Hematopoietic multipotent progenitor cell treated with erythropoietin and hydrocortisone succinate and interleukin-3 and kit ligand, for 17 days (in vitro differentiated cells): ENCODE results near the gene BTF3.
A peak's percentile ranks its signal among the peaks of the same experiment; 100 is the strongest.
"Not testable (repeated sequence)": the region's sequence is repeated elsewhere in the genome, so short reads cannot be mapped to it uniquely, and the experiment has no call there.

ENCODE experiments used
- DNase-seq: peaks from one replicate; pipeline ENCODE4 v3.0.0-alpha.2; 2015; ENCODE audit warnings: low spot score

Gene BTF3

DNA sequence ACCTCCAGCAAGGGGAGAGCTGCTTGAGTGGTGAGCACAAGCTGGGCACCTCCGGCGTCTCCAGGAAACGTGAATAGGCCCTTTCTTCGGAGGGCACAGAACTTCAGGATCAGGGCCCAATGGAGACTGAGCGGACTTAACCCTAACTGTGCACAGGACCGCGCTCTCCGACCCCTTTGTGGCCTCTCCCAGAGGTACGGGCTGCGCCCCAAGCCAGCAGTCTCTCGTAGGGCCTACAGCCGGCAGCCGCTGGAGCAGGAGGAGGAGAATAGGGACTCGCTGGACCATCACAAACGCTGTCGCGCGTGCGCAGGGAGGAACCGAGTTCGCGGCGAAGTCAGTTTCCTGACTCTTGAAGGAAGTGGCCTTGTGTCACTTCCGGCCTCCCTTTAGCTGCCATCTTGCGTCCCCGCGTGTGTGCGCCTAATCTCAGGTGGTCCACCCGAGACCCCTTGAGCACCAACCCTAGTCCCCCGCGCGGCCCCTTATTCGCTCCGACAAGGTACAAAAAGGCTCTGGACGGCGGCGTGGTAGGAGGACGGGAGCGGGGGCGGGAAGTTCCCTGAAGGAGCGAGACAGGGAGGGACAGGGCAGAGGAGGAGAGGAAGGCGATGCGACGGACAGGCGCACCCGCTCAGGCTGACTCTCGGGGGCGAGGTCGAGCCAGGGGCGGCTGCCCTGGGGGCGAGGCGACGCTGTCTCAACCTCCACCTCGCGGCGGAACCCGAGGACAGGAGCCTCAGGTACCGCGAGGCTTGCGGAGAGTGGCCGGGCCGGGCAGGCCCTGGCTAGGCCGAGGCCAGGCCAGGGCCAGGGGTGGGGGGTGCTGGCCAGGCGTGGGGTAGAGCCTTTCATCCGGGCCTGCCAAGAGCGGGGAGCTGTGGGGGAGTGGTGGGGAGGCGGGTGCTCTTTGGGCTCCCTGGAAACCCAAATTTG, at the start of gene BTF3:
Gene BTF3, plus strand, starts transcription at position 386 of the 936 bp plus-strand sequence. Its CDS starts 226 bp downstream, at position 612.
- DNase-seq = peak; percentile 95

DNA sequence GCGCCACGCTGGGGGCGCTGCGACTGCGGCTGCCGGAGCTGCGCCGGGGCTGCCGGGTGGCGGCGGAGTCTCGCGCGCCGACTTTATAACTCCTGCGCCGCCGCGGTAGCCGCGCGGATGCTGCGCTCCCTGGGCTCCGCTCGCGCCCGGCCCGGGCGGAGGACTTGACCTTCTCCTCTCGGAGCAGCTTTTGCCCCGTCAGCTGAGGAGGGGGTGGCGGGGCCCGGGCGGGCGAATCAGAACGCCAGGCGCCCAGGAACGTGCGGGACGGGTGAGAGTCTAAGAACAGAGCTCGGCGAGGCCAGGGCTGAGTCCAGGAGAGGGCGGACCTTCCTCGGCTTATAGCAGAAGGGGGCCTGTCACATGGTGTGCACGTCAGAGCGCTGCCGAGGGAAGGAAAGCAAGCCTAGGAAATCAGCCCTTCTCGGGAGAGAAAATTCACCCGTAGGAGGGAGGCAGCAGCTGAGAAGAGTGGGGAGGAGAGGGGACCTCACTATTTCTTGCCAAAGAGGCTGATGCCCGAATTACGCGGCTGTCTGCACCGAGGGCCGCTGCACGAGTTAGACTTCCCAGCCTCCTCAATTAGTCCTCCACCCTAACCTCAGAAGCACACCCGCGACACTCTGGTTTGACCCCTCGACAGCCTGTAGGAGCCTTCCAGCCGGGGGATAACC, 49.6 kb upstream of the BTF3 start, which contains the start of gene FOXD1:
Gene FOXD1, minus strand, starts transcription at position 315 of the 674 bp plus-strand sequence. CDS start 415 bp downstream, outside the sequence.
- no peak for DNase-seq

DNA sequence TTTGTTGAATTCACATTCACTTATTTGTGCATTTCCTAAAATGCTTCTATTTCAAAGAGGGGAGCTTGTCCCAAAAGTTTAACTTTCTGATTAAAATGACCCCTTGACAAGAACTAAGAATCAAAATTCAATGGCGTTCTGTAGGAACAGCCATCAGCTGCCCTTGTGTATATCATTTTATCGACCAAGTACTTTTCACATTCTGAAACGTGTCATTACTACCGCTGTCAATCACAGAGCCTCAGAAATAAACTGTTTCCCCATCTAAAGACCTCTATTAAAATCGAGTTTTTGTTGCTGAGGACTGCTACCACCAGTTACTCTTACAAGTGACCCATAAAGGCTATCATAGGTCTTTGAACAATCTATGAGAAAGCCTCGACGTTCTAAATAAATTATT, 48.1 kb upstream of the BTF3 start:
- no peak for DNase-seq

DNA sequence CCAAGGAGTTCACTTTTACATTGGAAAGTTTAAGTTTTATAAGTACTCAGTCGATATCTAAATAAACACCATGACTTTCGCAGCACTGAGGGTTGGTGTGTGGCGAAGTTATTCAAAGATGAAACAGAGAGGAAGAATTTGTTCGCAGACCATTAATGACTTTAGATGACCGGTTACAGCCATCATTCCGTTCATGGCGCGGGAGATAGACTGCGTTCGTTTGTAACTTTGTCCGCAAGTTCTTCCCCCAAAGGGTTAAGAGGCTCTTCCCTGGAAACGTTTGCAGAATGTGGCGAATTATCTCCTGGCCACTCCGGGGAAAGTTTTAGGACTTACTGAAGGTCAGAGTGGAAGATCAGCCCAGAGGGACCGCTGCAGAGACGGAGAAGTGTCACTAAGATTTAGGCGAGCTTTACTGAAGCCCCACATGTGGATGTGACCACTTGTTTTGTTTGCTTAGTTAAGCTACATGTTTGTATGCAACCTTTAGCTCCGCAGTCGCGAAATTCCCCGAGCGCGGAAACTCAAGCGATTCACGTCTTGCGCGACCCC, 47.5 kb upstream of the BTF3 start:
- no peak for DNase-seq

DNA sequence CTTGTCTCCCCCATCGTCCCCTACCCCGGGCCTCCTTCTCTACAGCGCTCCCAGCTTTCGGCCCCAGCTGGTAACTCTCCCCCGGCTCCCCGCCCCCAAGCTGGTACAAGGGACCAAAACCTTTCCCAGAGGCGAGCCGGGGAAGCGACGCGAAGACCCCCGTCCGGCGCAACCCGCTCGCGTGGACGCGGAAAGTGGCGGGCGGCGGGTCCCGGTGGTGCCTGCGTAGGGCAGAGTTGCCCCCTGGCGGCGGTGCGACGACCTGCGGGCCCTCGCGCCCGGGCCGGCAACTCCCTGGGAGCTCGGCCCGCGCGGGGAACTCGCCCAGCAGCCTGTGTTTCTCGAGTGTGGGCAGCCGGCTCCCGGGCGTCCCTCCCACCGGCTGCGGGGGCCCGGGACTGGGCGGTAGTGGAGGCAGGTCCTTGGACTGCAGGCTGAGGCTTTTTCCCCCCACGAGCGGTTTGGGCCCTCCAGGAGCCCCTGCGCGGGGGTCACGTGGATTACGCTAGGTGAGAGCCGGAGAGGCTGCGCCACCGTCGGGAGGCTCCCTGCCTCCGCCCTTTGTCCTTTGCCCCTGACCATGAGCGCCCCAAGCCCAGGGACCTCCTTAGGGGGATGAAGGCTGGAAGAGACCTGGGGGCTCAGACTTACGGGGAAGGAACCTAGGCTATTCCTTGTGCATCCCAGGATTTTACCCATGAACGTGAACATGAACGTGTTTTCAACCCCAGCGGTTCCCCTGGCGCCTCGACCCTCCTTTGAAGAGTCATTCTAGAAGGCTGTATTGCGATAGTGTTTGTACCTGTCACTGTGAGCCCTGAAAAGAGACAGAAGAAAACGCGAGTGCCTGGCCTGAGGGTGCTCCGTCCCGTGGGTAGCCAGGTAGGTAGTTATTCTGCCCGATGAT, 46.8 kb upstream of the BTF3 start:
- peak; percentile 20 for DNase-seq

DNA sequence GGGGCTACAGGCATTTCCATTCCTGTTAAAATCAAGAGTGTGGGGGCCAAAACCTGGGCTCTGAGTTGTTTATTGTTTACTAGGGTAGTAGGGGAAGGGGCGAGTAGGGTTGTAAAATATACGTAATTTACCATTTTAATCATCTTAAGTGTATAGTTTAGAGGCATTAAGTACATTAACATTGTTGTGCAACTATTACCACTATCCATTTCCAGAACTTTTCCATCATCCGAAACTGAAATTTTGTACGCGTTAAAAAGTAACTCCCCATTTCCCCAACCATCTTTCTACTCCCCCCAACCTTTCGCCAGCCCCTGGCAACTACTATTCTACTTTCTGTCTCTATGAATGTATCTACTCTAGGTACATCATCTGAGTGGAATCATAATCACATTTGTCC, 46.0 kb upstream of the BTF3 start:
- no peak for DNase-seq

DNA sequence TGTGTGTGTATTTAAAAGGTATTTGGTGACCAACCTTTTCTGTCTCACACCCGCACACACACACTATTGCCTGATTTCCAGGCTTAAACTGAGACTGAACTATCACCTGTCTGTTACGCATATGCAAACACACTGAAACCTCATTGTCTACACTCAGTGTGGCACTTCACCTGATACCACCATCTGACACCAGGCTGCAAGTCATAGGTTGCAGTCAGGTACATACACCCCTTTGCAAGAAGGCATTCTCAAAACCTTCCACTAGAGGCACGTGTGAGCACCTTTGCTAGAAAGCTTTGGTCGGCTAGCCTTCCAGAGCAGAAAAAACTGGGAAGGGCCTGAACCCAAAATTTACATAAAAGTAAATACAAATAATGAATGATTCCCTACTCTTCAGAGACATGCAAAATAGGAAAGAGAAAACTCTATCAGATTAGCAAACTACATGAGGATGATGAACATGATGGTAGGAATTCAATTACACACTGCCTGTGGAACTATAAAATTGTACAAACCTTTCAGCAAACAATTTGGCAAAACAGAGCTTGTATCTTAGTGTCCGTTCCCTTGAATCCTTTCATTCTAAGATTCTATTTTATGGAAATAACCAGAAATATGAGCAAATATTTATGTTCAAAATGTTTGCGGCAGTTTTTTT, 43.7 kb upstream of the BTF3 start:
- peak; percentile 41 for DNase-seq

DNA sequence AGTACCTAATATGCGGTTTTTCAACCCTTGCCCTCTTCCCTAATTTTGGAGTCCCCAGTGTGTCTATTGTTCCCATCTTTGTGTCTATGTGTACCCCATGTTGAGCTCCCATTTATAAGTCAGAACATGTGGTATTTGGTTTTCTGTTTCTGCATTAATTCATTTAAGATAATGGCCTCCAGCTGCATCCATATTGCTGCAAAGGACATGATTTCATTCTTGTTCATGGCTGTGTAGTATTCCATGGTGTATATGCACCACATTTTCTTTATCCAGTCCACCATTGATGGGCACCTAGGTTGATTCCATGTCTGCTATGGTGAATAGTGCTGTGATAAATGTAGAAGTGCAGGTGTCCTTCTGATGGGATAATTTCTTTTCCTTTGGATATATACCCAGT, 41.8 kb upstream of the BTF3 start:
- DNase-seq = not testable (repeated sequence)

DNA sequence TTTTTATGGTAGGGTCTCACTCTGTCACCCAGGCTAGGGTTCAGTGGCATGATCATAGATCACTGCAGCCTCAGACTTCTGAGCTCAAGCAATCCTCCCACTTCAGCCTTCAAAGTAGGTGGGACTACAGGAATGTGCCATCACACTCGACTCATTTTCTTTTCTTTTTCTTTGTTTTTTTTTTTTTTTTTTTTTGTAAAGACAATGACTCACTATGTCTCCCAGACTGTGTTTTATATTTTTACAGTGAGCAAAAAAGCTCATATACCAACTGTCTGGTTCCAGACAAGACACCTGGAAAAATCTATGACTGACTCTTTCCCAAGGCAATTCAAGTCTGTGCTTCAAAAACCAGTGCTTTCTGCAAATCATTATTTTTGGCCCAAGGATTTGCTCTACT, 38.9 kb upstream of the BTF3 start:
- DNase-seq = no peak

DNA sequence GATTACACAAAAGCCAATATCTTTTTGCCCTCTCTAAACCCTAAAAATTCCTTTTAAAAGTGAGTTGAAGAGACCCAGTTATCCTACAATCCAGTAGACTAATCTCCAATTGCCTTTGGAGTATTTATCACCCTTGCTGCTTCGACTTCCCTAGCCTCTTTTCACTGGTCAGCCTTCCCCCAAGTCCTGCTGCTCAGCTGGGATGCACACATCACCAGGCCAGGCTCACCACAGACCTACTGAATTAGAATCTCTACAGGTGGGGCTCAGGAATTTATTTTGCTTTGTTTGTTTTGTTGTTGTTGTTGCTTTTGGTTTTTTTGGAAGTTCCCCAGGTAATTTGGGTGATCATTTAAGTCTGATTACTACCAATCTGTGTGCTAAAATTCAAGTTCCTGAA, 38.1 kb upstream of the BTF3 start:
- DNase-seq = no peak

DNA sequence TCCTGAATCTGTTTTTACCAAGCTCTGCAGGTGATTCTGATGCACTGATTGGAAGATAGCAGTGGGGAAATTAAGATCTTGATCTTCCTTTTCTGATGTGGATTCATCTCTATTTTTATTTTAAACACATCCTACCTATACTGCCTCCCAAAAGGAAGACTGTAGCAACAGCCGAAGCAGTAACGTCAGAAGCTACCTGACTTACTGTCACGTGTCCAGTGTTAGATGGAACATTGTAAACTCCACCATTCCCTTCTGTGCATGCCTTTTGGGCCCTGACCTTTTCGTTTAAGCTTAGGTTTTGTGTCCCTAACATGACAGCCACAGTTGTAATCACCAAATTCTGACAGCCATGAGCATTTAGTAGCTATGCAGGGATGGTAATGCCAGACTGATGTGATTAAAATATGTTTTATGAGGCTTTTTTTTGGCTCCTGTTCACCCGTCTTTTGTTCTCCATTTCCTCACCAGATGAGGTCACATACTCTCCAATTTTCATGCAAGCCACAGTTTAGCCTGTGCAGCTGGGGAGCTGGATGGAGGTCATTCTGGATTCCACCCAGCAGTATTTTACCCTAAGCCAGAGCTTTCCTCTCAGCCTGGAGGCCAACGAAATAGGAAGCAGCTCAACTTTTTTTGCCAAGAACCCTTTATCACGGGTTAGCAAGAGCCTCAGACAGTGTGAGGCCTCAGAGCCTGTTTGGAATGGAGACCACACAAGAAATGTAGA, 34.1 kb upstream of the BTF3 start:
- no peak for DNase-seq

DNA sequence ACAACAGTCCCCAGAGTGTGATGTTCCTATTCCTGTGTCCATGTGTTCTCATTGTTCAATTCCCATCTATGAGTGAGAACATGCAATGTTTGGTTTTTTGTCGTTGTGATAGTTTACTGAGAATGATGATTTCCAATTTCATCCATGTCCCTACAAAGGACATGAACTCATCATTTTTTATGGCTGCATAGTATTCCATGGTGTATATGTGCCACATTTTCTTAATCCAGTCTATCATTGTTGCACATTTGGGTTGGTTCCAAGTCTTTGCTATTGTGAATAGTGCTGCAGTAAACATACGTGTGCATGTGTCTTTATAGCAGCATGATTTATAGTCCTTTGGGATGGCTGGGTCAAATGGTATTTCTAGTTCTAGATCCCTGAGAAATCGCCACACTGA, 29.6 kb upstream of the BTF3 start:
- not testable (repeated sequence) for DNase-seq

DNA sequence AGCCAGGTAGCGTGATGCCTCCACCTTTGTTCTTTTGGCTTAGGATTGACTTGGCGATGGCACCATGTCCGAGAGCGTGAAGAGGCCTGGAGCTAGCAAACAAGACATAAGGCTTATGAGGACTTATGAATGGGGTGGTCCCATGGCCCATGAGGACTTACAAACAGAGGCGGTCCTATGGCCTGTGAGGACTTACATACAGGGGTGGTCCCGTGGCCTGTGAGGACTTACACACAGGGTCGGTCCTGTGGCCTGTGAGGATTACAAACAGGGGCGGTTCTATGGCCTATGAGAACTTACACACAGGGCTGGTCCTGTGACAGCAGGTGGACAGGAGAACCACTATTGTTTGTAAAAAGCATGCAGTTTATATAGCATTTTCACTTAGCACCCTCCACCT, 28.4 kb upstream of the BTF3 start:
- DNase-seq = no peak

DNA sequence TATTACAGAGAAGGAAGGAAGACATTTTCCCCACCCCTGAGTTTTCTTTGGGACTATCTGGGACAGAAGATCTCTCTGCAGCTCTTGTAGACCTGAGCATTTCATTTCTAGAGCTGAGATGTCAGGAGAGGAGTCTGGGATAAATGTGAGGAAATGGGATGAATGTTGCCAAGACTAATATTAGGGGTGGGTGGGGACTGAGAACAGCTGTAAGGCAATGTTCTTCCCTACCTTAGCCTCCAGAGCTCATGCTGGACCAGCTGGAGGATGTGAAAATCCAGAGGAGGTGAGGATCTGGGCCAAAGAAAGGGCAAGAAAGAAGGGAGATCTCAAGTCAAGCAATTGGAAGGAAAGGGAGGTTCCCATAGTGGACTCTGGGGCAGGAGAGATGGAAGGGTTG, 26.6 kb upstream of the BTF3 start:
- no peak for DNase-seq

DNA sequence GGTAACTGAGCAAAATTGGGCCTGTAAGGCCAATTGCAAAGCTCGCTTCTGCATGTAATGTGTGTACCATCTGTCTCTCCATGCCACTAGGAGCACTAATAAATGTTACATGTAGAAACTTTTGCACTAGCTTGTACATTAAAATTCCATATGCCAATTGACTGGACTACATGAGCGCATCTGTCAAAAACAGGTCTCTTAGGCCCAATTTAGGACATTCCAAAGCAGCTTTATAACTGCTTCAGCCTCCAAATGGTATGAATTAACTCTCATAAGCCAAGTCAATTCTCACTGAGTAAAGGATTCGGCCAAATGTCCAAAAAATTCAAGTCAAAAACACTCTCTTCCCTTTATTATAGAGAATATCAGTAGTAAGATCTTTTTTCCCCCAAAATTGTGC, 26.1 kb upstream of the BTF3 start:
- no peak for DNase-seq

DNA sequence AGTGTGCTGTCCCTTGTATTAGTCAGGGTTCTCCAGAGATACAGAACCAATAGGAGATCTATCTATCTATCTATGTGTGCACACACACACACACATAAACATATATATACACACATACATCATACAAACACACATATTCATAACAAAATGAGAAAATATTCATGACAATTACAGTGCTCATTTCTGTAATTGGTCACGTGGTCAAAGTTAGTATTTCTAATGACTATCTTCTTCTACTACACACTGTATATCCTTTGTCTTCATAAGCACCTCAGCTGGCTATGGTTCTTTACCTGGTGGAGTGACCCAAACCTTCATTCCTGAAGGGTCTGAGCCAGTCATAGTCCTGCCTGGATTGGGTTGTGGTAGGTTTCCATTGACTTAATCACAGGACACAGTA, 17.7 kb upstream of the BTF3 start:
- DNase-seq = no peak

DNA sequence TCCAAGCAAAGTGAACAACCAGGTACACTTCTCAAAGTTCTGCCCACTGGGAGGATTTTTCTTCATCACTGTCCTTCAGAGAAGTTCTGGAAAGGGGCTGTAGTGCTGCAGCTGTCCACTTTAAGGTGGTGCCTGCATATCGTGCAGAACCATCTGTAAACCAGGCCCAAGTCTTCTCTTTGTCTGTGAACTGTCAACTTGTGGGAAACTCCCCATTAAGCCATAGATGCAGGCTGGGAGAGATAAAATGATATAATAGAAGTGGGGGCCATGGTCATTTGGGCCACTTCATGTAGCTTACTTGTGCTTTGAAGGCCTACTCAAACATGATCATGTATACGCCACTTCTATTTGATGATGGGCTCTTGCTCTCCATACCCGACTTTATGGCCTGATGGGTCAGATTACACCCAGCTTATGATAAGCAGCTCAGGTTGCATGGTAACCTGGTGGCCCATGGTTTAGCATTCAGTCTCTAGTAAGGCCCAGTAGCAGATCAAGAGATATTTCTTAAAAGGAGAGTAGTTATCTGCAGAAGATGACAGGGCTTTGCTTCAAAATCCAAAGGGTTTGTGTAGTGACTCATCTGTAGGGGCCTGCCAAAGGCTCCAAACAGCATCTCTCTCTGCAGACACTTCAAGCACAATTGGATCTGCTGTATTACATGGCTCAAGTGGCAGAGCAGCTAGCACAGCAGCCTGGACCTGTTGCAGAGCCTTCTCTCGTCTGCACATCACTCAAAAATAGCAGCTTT, 15.7 kb upstream of the BTF3 start:
- no peak for DNase-seq

DNA sequence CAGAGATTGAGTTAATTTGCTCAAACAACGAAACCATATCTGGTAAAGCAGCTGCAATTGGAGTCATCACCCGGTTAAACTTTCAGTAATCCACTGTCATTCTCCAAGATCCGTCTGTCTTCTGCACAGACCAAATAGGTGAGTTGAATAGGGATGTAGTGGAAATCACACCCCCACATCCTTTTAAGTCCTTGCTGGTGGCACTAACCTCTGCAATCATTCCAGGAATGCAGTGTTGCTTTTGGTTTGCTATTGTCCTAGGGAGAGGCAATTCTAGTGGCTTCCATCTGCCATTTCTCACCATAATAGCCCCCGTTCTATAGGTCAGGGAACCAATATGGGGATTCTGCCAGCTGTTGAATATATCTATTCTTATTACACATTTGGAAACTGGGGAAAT, 14.6 kb upstream of the BTF3 start:
- DNase-seq = no peak

DNA sequence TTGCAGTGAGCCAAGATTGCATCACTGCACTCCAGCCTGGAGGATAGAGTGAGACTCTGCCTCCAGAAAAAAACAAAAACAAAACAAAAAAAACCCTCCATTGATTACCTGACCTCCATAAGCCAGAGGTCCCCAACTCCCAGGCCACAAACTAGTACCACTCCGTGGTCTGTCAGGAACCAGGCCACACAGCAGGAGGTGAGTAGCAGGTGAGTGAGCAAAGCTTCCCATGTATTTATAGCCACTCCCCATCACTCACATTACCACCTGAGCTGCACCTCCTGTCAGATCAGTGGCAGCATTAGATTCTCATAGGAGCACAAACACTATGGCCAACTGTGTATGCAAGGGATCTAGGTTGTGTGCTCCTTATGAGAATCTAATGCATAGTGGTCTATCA, 13.7 kb upstream of the BTF3 start:
- no peak for DNase-seq

DNA sequence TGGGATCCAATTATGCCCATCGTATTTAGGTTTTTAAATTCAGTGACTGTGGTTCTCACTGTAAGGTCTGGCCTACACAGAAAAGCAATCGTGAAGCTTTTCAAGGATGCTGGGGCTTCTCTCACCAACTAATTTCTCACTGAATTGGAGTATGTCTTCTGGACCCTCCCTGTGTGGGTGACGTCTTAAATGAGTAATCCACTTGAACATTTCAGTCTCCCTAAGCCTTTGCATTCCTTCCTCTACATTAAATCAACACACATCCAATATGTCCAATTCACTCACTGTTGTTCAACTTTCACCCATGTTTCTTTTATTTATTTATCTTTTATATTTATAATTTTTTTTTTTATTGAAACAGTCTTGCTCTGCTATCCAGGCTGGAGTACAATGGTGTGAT, 12.5 kb upstream of the BTF3 start:
- DNase-seq = no peak
